Endothelial cell of umbilical vein (primary cell): Measurements from ENCODE around the gene NDUFA12. TPM values are rescaled to one million over a fixed set of nuclear protein-coding genes. Genes with fewer than 3 reads are reported as not detected.

Experiments
- BruUV-seq: library from RNA; stranded (reverse); fragments of 400-500 nt; replicated peaks from 2 replicates; lab custom pipeline; 2021; lab: Mats Ljungman, UMichigan
- CTCF ChIA-PET: fragments of 300-600, 350-600 bp; sonication (Branson Sonifier 250); formaldehyde crosslinking; loops from one replicate; lab custom pipeline; 2021; ENCODE audit warnings: antibody characterized with exemption, inconsistent platforms; lab: Charles Lee
- POLR2A ChIA-PET: fragments of 300-600, 350-600 bp; sonication (Branson Sonifier 250); formaldehyde crosslinking; loops from one replicate; lab custom pipeline; 2021; ENCODE audit warnings: antibody characterized with exemption, inconsistent platforms; lab: Charles Lee
- DNase-seq: peaks from one replicate; pipeline ENCODE4 v3.0.0-alpha.2; 2011; ENCODE audit warnings: low read depth, low spot score
- FAIRE-seq: peaks from 2 replicates; lab custom pipeline; 2011; peaks lifted over from hg19 to GRCh38; lab: Jason Lieb, UNC
- H2AFZ ChIP-seq: 2 replicates; pipeline ENCODE4 v1.6.0; 2012; ENCODE audit warnings: low read depth, low read length, control low read depth, inconsistent platforms
- H3K27ac ChIP-seq: 2 replicates; pipeline ENCODE4 v1.5.1; 2011; ENCODE audit warnings: low read depth, mild to moderate bottlenecking, control low read depth, low read length, moderate library complexity; ENCODE audit not compliant: insufficient read depth
- H3K27me3 ChIP-seq, 2 experiments: 2 replicates each; pipeline versions ENCODE4 v1.6.0 to v1.6.1; 2011; ENCODE audit warnings: low read length in 2 of 2, mixed read lengths in 1 of 2; ENCODE audit not compliant: control insufficient read depth in 2 of 2, insufficient read depth in 2 of 2
- H3K36me3 ChIP-seq, 2 experiments: 2 replicates in 1 of 2; 3 replicates in 1 of 2; pipeline ENCODE4 v1.5.1; 2011; ENCODE audit warnings: low read length in 2 of 2, mild to moderate bottlenecking in 1 of 2, moderate library complexity in 1 of 2; ENCODE audit not compliant: control insufficient read depth in 2 of 2, insufficient read depth in 2 of 2; ENCODE audit errors: extremely low read depth in 1 of 2
- H3K4me1 ChIP-seq: 3 replicates; pipeline ENCODE4 v1.5.1; 2011; ENCODE audit warnings: mild to moderate bottlenecking, low read length; ENCODE audit not compliant: control insufficient read depth, insufficient read depth; ENCODE audit errors: extremely low read depth
- H3K4me2 ChIP-seq: 2 replicates; pipeline ENCODE4 v1.6.1; 2011; ENCODE audit warnings: low read length, control low read depth, mixed read lengths; ENCODE audit not compliant: insufficient read depth
- H3K4me3 ChIP-seq, 3 experiments: fragments of 200-600 bp in 1 of 3; sonication (generic), shearing (Covaris generic) in 1 of 3; replicated peaks in 1 of 3; 2 replicates each; pipeline ENCODE4 v1.5.1; 2011 to 2016; ENCODE audit warnings: control low read depth in 3 of 3, low read length in 3 of 3, mild to moderate bottlenecking in 2 of 3, inconsistent platforms in 1 of 3, low read depth in 1 of 3, moderate library complexity in 1 of 3; ENCODE audit not compliant: insufficient read depth in 1 of 3
- H3K79me2 ChIP-seq: 2 replicates; pipeline ENCODE4 v1.6.0; 2012; ENCODE audit warnings: low read length, inconsistent platforms; ENCODE audit not compliant: control insufficient read depth, insufficient read depth
- H3K9ac ChIP-seq: replicated peaks from 2 replicates; pipeline ENCODE3; 2011; ENCODE audit warnings: low read length, control low read depth; ENCODE audit not compliant: insufficient read depth; ENCODE audit errors: extremely low read depth
- H3K9me1 ChIP-seq: replicated peaks from 3 replicates; pipeline ENCODE4 v1.6.0; 2011; ENCODE audit warnings: mild to moderate bottlenecking, low read length; ENCODE audit not compliant: control insufficient read depth, insufficient read depth; ENCODE audit errors: extremely low read depth
- H3K9me3 ChIP-seq: replicated peaks from 2 replicates; pipeline ENCODE4 v1.5.1; 2012; ENCODE audit warnings: low read length, inconsistent platforms; ENCODE audit not compliant: control insufficient read depth, insufficient read depth
- H4K20me1 ChIP-seq: replicated peaks from 2 replicates; pipeline ENCODE3; 2011; ENCODE audit warnings: mild to moderate bottlenecking, low read length; ENCODE audit not compliant: control insufficient read depth, insufficient read depth; ENCODE audit errors: extremely low read depth
- CTCF ChIP-seq, 2 donors: IDR thresholded peaks; 1 replicate in 1 of 2; 2 replicates in 1 of 2; pipeline ENCODE4 v1.5.1; 2011; ENCODE audit warnings: low read length in 2 of 2, mild to moderate bottlenecking in 2 of 2, moderate library complexity in 2 of 2, control low read depth in 1 of 2, inconsistent platforms in 1 of 2, low read depth in 1 of 2; ENCODE audit not compliant: insufficient read depth in 1 of 2; ENCODE audit errors: extremely low read depth in 1 of 2
- EZH2 ChIP-seq: IDR thresholded peaks from 2 replicates; pipeline ENCODE4 v1.6.1; 2012; ENCODE audit warnings: borderline replicate concordance, low read depth, mild to moderate bottlenecking, moderate library complexity, low read length, inconsistent platforms; ENCODE audit not compliant: severe bottlenecking
- FOS ChIP-seq: IDR thresholded peaks from 2 replicates; pipeline ENCODE4 v1.6.1; 2011; ENCODE audit warnings: mild to moderate bottlenecking, low read length, moderate library complexity, borderline replicate concordance; ENCODE audit not compliant: insufficient read depth
- GATA2 ChIP-seq: IDR thresholded peaks from 2 replicates; pipeline ENCODE4 v1.7.0; 2011; ENCODE audit warnings: low read depth, mild to moderate bottlenecking, moderate library complexity, mixed read lengths, low read length; ENCODE audit not compliant: insufficient read length, insufficient read depth
- JUN ChIP-seq: IDR thresholded peaks from 2 replicates; pipeline ENCODE4 v1.6.1; 2011; ENCODE audit warnings: borderline replicate concordance, low read depth; ENCODE audit not compliant: insufficient read length, insufficient read depth
- MAX ChIP-seq: IDR thresholded peaks from 2 replicates; pipeline ENCODE4 v1.6.1; 2011; ENCODE audit not compliant: insufficient read depth, insufficient read length
- MYC ChIP-seq: IDR thresholded peaks from one replicate; pipeline ENCODE4 v1.6.1; 2011; ENCODE audit warnings: mild to moderate bottlenecking, low read depth, low read length
- POLR2A ChIP-seq: IDR thresholded peaks from 2 replicates; pipeline ENCODE4 v1.6.1; 2012; ENCODE audit warnings: low read depth, mild to moderate bottlenecking, control low read depth, low read length
- POLR2AphosphoS5 ChIP-seq: IDR thresholded peaks from 2 replicates; pipeline ENCODE4 v1.6.1; 2012; ENCODE audit warnings: low read depth, mild to moderate bottlenecking, control low read depth, low read length, moderate library complexity; ENCODE audit not compliant: insufficient read depth
- dilution Hi-C: fragments of 300-500 bp; cut with MboI; formaldehyde crosslinking; loops from one replicate; pipeline ENCODE4 v1.15.0; 2019; ENCODE audit warnings: low sequenced_read_pairs; ENCODE audit not compliant: extremely low pct_ligation_motif_present
- intact Hi-C: fragments of 100-400 bp; cut with micrococcal nuclease; formaldehyde crosslinking; loops from one replicate; pipeline ENCODE4 v1.10.0; 2022
- polyA plus RNA-seq, 4 experiments: library from polyadenylated mRNA; depleted of rRNA in 3 of 4; stranded (reverse) in 3 of 4; unstranded in 1 of 4; fragments of >200 nt; gene quantifications; 2 replicates each; pipeline versions ENCODE4 v1.2.1 to v1.2.3, GENCODE V29; 2011 to 2012; ENCODE audit warnings: missing spikeins in 1 of 4
- total RNA-seq: library from RNA; stranded (reverse); gene quantifications from 2 replicates; pipeline ENCODE4 v1.2.3, GENCODE V29; 2021

Gene NDUFA12
- total and polyA plus RNA-seq, 2 donors (not counting 3 experiments of a cell fraction or from before 2014, with no cell fraction given), result 126 to 184 TPM

GRCh38 chr12:94962670-94963069 lies 40.8 kb downstream of the NDUFA12 start:
- no peak overlapping the region for H2AFZ ChIP-seq
- no peaks in the 10 kb centered on the region for H3K9me1 ChIP-seq
- H3K27ac ChIP-seq, result no peak overlapping the region
- H3K27me3 ChIP-seq, result no peaks in the 10 kb centered on the region
- FAIRE-seq, result no peak
- H3K79me2 ChIP-seq, result no peaks in the 10 kb centered on the region
- no TSS peak for BruUV-seq
- H3K4me3 ChIP-seq, result no peak overlapping the region
- no peak overlapping the region for H3K9ac ChIP-seq
- DNase-seq, result no peak
- H3K36me3 ChIP-seq, result no peaks in the 10 kb centered on the region
- POLR2A ChIA-PET, result no interaction called here
- intact Hi-C loops, result no loop called here
- TF ChIP-seq FOS (no peak), POLR2A (no peak), CTCF (IDR thresholded peaks at IDR 0.05; ENCODE audit: extremely low read depth in 1 of 2, insufficient read depth in 1 of 2, low read depth in 1 of 2, low read length in 2 of 2) (no peak), GATA2 (no peak), JUN (no peak), EZH2 (no peak), MYC (no peak), POLR2AphosphoS5 (no peak), MAX (no peak)
- CTCF ChIA-PET, result interaction anchor here (1.0 to 2.3 kb wide), 3 partner anchors 8 to 11 kb away, joined by 5 to 10 read pairs (median 6); no protein-coding TSS in a partner anchor
- H4K20me1 ChIP-seq, result no peaks in the 10 kb centered on the region
- dilution Hi-C loops, result no loop called here
- H3K4me2 ChIP-seq, result no peak overlapping the region
- H3K4me1 ChIP-seq, result peaks cover 5% of the 10 kb centered on the region
- no peaks in the 10 kb centered on the region for H3K9me3 ChIP-seq
